HG02840 (cell line): ENCODE measurements around the gene ASIP.
"Not testable (repeated sequence)": the region's sequence is repeated elsewhere in the genome, so short reads cannot be mapped to it uniquely, and the experiment has no call there.

Source experiments
- ATAC-seq: cut with Tn5 transposase; IDR thresholded peaks from one replicate; pipeline ENCODE4 v1.9.1; 2021; ENCODE audit warnings: mild to moderate bottlenecking, moderate library complexity, moderate number of reproducible peaks; ENCODE audit not compliant: unreplicated experiment, low FRiP score

Gene ASIP

DNA sequence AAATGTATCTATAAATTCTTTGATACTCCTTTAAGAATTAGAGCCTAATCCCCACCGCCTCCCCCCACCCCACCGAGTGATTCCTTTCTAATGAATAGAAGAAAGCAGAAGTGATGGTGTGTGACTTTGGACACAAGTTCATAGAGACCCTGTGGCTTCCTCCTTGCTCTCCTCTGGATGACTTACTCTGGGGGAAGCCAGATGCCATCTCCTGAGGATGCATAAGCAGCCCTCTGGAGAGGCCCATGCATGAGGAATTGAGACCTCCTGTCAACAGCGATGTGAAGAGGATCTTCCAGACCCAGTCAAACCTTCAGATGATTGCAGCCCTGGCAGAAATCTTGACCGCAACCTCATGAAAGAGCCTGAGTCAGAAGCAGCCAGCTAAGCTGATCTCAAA lies 40.8 kb downstream of the ASIP start:
- no peak for ATAC-seq

DNA sequence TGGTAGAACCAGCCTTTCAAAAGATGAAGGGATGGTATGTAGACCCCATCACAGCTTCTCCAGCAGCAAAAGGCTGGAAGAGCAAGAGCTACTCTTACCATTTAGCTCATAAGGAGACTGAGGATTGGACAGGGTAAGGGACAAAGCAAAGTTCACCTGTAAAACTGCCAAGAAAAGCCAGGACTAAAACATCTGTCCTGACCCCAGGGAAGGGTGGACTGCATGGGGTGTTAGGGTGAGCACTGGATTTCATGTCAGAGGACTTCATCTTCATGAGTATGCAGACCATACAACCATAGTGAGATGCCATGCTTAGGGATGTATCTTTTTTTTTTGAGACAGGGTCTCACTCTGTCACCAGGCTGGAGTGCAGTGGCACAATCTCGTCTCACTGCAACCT lies 42.6 kb downstream of the ASIP start:
- no peak for ATAC-seq

DNA sequence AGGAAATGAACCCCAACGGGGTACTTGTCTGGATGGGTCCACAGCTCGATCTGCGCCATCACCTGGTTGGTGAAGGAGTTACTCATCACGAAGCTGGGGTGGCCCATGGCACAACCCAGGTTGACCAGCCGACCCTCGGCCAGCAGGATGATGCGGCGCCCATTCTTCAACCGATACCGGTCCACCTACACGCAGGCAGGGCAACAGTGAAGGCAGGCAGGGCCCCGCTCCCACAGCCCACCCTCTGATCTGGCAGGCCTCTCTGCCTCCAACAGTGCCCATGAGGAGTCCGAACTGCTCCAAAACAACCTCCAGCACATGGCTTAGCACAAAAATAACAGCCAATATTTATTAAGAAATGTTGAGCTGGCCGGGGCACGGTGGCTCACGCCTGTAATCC lies 44.2 kb downstream of the ASIP start:
- ATAC-seq = no peak

DNA sequence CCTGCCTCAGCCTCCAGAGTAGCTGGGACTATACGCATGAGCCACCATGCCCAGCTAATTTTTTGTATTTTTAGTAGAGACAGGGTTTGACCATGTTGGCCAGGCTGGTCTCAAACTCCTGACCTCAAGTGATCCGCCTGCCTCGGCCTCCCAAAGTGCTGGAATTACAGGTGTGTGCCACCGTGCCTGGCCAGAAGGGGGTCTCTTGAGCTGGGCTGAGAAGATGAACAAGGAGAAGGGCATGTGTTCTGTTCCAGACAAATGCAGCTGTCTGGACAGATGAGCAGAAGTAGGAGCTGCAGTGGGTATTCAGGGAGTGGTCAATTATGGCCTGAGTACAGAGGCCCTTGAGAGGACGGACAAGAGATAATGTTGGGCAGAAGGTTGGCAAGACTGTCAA lies 46.3 kb downstream of the ASIP start:
- not testable (repeated sequence) for ATAC-seq

DNA sequence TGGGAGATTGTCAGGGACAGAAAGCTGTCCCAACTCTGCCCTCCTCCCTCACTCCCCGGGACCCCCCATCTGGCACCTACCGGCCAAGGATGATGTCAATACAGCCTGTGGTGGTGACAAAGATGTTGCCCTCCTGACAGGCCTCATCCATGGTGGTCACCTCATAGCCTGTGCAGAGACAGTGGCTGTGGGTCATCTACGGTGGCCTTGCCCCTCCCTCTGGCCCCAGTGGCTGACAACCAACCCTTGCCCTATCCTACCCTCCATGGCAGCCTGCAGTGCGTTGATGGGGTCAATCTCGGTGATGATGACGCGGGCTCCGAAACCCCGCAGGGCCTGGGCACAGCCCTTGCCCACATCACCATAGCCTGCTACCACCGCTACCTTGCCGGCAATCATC lies 49.2 kb downstream of the ASIP start:
- ATAC-seq = no peak

DNA sequence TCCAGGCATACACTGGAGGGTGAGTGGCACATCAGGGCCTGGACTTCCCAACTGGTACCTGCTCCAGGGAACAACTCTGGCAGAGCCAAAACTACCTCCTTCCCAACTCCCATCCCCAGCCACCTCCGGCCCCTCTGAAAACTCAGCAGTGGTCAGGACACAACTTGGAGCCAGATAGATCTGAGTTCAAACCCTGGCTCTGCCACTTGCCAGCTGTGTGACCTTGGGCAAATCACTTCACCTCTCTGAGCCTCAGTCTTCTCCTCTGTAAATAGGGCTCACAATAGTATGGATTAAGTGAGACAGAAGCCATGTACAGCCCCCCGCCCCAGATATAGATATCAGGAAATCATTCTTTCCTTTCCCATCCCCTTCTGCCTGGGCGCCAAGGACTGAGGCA lies 51.3 kb downstream of the ASIP start:
- no peak for ATAC-seq

DNA sequence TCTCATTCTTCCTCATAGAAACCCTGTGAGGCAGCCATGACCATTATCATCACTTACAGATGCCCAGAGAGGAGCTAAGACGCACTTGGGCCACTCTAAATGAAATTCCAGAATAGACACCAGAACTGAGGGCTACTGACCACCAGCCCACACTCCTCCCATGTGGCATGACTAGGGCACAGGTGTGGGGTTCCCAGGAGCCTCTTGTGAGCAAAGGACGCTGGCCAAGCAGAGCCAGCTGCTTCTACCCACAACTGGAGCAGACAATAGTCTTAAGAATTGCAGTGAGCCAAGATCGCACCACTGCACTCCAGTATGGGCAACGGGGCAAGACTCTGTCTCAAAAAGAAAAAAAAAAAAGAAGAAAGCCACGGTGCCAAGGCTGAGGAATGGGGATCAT lies 51.9 kb downstream of the ASIP start:
- no peak for ATAC-seq

DNA sequence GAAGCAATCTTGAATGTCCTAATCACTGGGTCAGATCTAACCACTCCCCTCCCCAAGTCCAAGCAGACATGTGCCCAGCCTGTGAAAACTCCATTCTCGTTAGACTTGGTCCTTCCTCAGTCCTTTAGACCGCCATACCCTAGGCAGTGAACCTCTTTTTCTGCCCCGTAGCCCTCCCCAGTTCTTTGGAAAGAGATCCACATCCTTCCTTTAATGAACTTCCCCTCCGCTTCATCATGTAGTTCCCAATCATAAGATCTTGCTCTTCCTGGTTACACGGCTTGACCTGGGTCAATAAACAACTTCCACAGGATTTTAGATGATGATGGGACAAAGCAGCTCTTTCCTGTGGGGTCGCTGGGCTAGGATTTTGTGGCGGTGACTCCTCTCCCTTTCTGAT lies 52.4 kb downstream of the ASIP start:
- no peak for ATAC-seq

DNA sequence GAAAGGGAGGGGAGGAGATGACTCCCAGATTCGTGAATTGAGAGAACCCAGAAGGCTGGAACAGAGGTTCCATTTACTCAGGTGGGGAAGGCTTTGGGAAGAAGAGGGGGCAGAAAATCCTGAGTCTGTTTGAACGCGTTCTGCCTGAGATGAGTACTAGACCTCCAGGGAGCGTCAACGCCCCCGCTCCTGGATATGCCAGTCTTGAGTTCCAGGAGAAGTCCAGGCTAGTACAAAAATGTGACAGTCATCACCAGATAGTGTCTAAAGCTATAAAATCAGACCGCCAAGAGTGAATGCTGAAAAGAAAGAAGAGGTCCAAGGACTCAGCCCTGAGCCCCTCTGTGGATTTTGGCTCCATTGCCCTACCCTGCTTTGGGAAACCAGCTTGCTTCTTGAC lies 53.3 kb downstream of the ASIP start:
- no peak for ATAC-seq

DNA sequence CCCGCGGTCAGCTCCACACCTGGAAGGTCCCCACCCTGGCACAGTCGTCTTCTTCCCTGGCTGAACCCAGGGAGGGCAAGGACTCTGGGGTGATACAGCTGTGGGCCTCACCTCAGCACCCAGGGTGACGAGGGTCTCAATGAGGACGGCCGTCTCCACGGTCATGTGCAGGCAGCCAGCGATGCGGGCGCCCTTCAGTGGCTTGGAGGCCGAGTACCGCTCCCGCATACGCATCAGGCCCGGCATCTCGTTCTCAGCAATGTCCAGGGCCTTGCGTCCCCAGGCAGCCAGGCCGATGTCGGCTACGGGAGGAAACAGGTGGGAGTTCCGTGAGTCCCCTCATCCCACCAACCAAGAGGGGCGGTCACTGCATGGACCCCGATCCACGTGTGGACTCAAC lies 54.1 kb downstream of the ASIP start:
- ATAC-seq = no peak

DNA sequence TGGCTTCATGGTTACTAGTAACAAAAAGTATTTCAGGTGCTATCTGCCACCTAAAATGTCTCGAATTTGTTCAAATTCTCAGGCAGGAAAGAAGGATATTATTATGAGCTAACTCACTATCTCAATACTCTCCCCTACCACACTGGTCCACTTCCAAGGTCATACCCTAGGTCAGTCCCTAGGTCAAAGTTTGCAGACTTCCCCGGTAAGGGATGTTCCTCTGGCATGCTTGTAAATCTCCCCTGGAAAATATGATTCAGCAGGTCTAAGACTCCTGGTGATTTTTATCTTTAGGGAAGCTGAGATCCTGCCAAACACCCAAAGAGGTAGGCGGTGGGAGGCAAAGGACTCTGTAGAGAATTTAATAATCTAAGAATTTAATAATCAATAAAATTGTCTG lies 55.2 kb downstream of the ASIP start:
- ATAC-seq = no peak

DNA sequence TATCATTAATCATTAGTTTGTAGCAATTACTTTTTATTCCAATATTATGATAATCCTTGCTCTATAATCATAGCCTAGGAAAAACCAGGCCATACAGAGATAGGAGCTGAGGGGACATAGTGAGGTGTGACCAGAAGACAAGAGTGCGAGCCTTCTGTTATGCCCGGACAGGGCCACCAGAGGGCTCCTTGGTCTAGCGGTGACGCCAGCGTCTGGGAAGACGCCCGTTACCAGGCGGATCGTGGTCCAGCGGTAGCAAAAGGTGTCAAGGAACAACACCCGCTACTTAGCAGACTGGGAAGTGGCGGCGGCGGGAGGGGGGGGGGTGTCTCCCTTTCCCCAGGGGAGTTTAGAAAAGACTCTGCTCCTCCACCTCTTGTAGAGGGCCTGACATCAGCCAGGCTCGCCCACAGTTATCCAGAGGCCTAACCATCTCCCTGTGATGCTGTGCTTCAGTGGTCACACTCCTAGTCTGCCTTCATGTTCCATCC lies 57.1 kb downstream of the ASIP start:
- not testable (repeated sequence) for ATAC-seq

DNA sequence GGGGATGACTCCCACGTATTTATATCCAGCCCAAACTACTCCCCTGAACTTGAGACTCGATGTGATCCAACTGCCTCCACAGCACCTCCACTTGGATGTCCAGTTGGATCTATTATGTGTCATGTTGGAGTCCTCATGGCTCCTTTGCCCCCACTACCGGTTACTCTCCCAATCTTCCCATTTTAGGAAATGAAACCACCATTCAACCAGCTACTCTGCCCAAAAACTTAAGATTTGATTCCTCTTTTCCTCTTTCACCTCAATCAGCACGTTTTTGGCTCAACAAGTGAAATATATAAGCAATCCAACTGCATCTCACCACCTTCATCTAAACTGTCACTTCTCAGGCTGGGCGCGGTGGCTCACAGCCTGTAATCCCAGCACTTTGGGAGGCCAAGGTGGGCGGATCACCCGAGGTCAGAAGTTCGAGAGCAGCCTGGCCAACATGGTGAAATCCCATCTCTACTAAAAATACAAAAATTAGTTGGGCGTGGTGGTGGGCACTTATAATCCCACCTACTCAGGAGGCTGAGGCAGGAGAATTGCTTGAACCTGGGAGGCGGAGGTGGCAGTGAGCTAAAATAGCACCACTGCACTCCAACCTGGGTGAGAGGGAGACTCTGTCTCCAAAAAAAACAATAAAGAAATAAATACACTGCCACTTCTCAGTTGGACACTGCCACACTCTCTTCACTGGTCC lies 58.5 kb downstream of the ASIP start:
- no peak for ATAC-seq

DNA sequence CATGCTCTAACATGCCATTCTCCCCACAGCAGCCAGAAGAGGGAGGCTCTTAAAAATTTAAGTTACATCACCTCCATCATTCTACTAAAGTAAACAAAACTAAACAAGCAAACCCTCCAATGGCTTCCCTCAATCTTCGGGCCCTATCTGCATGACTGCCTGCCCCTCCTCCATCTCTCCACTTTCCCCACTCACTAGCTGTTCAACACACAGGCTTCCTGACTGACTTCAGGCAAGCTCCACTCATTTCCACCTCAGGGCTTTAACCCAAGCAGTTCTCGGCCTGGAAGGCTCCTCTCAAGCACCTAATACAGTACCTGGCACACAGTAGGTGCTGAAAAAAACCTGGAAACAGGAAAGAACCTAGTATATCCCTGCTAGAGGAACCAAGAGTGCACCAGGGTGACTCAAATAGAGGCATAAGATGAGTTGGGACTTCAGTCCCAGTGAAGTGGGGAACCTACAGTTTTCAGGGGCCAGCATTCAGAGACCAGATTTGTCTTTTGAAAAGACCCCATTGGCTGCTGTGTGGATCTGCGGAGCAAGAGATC lies 59.1 kb downstream of the ASIP start:
- ATAC-seq = no peak

DNA sequence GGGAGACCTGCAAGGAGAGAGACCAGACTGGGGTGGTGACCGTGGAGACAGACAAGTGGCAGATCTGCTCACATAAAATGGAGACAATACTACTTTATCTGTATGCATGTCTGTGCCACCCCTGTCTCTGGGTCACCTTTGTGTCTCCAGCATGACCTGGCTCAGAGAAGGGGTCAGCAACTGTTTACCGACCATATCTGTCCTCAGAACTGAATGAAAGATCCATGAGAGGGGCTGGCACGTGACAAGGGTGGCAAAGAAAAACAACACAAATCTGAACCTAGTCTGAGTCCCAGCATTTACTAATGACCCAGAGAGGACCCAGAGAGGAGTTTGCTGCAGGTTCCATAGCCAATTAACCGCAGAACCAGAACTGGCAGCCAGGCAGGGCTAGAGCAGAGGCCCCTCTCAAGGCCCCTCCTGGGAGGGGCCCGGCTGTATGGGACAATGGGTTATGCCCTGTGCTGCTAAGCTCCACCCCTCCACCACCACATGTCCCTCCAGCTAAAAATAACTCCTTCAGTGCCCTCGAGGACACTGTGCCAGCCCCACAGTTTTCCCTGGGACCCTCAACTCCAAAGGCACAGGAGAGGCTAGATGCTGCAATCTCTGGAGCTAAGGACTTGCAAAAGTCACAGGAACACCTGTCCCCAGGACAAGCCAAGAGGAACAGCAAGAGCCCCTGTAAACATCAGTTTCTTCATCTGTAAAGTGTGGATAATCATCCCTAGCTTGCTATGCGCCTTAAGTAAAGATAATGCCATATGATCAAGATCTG lies 59.8 kb downstream of the ASIP start:
- no peak for ATAC-seq

DNA sequence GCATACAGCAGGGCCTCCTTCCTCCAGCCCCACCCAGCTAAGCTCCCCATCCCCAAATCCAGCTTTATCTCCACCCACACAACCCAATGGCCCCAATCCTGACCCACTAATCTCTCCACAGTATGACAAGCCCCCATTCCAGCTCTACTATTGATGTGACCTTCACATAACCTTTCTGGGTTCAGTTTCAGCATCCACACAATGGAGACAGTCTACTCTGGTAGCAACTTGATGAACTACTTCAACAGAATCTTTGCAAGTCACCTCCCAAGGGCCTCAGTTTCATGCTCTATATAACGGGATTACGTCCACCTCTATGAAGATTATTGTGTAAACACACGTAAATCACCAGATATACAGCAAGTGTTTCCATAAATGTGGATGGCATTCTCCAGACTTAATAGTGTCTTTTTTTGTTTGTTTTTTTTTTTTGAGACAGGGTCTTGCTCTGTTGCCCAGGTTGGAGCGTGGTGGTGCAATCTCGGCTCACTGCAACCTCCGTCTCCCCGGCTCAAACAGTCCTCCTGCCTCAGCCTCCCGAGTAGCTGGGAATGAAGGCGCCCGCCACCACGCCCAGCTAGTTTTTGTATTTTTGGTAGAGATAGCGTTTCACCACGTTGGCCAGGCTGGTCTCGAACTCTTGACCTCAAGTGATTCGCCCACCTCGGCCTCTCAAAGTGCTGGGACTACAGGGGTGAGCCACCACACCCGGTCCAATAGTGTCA lies 60.5 kb downstream of the ASIP start:
- ATAC-seq = no peak

DNA sequence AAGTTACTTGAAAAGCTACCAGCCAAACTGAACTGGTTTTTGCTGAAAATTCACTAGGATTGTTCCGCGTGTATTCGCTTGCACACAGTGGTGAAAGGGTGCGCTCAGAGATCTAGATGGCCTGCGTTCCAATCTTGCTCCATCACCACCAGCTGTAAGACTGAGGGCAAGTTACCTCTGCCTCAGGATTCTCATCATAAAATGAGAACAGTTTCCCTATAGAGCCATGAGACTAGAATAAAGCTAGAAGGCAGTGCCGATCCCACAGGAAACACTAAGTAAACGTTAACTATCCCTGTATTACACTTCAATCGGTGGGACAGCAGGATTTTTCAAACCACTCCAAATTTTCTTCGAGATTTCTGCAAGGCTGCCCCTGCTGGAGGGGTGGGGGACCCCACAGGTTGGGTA lies 61.1 kb downstream of the ASIP start:
- no peak for ATAC-seq

DNA sequence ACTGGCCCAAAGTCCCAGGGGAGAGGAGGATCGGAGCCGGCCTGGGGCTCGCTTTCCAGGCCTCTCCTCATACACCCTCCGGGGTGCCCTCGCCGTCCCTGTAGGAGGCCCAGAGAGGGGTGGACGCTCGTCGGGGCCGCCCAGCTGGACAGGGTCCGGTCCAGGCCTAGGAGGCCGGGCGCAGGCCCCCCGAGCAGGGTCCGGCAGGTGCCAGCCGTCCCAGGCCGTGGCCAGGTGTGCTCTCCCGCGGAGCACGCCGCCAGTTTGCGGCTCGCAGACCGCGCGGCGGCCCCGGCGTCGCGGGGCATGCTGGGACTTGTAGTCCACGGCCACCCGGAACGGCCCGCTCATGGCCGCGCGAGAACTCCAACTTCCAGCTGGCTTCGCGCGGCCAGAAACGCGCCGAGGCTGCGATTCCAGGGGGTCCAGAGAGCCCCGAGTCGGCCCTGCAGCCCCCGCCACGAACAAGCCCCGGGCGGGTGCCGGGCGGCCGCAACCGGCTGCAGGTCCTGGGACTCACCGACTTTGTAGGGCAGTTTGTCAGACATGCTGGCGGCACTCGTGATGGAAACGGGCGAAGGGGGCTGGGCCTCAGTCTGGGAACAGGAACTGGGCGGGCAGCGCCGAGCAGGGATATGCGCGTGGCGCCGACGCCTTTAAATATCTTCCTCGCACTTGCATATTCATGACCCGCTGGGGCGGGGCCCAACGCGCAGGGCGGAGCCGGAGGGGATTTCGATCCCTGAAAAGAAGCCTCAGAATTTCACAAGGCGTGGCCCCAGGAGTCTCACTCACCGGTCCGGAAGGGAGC lies 61.7 kb downstream of the ASIP start, which contains the start of gene AHCY:
AHCY (minus strand) TSS at position 633 of the 811 bp plus-strand sequence; CDS start at position 548, 85 bp downstream.
- peak; percentile 85 for ATAC-seq

DNA sequence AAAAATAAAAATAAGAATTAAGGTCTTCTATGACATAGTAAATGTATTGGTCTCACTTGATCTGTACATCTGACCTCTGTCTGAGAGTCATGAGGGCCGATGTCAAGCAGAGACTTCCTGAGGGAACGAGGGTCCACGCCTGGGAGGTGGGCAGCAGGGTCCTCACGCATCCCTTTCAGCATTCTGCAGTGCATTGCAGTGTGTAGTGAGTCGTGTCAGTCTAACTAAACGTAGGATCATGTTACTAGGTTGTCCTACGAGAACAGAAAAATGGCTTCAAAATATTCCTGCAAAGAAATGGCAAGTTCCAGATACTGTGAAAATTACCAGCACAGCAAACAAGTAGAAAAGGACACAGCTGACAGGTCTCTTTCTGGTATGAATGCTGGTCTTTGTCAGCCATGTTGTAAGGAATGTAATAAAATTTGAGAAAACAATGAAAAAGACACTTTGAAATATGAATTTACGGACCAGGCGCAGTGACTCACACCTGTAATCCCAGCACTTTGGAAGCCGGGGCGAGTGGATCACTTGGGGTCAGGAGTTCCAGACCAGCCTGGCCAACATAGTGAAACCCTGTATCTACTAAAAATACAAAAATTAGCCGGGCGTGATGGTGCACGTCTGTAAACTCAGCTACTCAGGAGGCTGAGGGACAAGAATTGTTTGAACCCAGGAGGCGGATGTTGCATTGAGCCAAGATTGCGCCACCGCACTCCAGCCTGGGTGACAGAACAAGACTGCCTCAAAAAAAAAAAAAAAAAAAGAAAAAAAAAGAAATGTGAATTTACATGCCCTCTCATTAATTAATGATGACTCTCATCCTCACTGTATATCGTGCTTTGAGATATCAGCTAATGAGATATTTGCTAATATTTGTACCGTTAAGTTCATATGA lies 64.4 kb downstream of the ASIP start:
- ATAC-seq = no peak
